Mesodermal cell (in vitro differentiated cells): ENCODE results near the gene GRAMD1C.
"Not testable (repeated sequence)": the region's sequence is repeated elsewhere in the genome, so short reads cannot be mapped to it uniquely, and the experiment has no call there.

ENCODE experiments used
- H3K27ac ChIP-seq: 2 replicates; pipeline ENCODE4 v1.7.0; 2013; ENCODE audit warnings: mild to moderate bottlenecking, low read depth, low read length, moderate library complexity; ENCODE audit not compliant: severe bottlenecking
- H3K36me3 ChIP-seq: 2 replicates; pipeline ENCODE4 v1.7.1; 2013; ENCODE audit warnings: mild to moderate bottlenecking, low read length, moderate library complexity; ENCODE audit not compliant: control insufficient read depth, insufficient read depth
- H3K4me1 ChIP-seq: one replicate; pipeline ENCODE4 v1.7.1; 2013; ENCODE audit warnings: mild to moderate bottlenecking, low read length; ENCODE audit not compliant: insufficient read depth, control insufficient read depth, poor library complexity, severe bottlenecking
- H3K4me3 ChIP-seq: 2 replicates; pipeline ENCODE4 v1.7.0; 2013; ENCODE audit warnings: low read length, control low read depth, mild to moderate bottlenecking; ENCODE audit not compliant: insufficient read depth, poor library complexity, severe bottlenecking; ENCODE audit errors: extremely low read depth
- H3K9me3 ChIP-seq: 2 replicates; pipeline ENCODE4 v1.7.1; 2013; ENCODE audit warnings: mild to moderate bottlenecking, low read length, moderate library complexity; ENCODE audit not compliant: control insufficient read depth
- WGBS, 2 experiments: methylation state at CpG; one replicate each; pipeline ENCODE4 v1.1.5; 2013; ENCODE audit warnings: missing lambda C conversion rate in 2 of 2; ENCODE audit not compliant: insufficient coverage in 2 of 2; 5-methylcytosine and 5-hydroxymethylcytosine counted together

GRAMD1C gene

DNA sequence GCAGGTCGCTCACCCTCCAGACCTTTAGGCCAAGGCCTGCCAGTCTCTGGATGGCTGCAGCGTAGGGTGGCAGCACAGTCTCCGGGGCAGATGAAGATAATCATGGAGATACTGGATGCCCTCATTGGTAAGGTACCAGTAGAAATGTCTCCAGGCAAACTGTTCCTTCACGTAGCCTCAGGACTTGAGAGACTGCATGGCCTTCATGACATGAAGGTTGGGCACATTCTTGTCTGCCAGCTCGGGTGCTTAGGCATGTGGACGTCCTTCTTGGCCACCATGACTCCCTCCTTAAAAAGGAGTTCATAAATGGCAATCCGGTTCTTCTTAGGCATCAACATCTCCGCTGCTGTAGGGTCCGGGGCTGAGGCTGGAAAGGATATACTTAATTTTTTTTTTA is 11.8 kb downstream of the GRAMD1C start:
- H3K4me3 ChIP-seq, H3K36me3 ChIP-seq, H3K27ac ChIP-seq, H3K9me3 ChIP-seq, H3K4me1 ChIP-seq: not testable (repeated sequence)
- 82% methylated on average over 3 of the region's 9 CpGs; no CpG with 5 or more reads in 1 of the 2 experiments for WGBS, 2 experiments

DNA sequence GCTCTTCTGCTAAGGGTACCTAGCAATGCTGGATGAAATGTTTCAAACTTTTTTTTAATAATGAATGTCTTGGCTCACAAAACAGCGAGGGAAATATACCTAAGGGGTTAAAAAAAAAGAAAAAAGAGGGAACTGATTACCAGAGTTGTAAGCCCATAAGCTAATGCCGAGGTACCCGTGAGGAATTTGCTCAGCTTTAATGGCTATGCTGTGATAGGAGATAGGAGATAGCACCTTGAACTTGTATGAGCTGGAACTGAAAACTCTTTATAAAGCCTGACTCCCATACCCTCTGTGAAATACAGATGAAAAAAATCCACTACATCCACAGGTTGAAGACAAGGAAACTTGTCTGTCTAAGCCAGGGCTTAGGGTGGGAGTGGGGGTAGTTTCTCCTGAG is 13.9 kb downstream of the GRAMD1C start:
- H3K36me3 ChIP-seq, result no peaks in the 10 kb centered on the region
- H3K4me3 ChIP-seq, result no peak overlapping the region
- H3K9me3 ChIP-seq, result no peaks in the 10 kb centered on the region
- WGBS, 2 experiments, result 79 to 86% methylated on average over 2 to 3 of the region's 3 CpGs
- H3K27ac ChIP-seq, result no peak overlapping the region
- no peaks in the 10 kb centered on the region for H3K4me1 ChIP-seq

GRCh38 chr3:113867506-113867905 is 28.9 kb downstream of the GRAMD1C start:
- H3K4me1 ChIP-seq, result no peaks in the 10 kb centered on the region
- H3K36me3 ChIP-seq, result no peaks in the 10 kb centered on the region
- H3K27ac ChIP-seq, result no peak overlapping the region
- H3K4me3 ChIP-seq, result no peak overlapping the region
- H3K9me3 ChIP-seq, result no peaks in the 10 kb centered on the region
- WGBS, 2 experiments, result 87 to 100% methylated on average over 1 to 4 of the region's 4 CpGs

DNA sequence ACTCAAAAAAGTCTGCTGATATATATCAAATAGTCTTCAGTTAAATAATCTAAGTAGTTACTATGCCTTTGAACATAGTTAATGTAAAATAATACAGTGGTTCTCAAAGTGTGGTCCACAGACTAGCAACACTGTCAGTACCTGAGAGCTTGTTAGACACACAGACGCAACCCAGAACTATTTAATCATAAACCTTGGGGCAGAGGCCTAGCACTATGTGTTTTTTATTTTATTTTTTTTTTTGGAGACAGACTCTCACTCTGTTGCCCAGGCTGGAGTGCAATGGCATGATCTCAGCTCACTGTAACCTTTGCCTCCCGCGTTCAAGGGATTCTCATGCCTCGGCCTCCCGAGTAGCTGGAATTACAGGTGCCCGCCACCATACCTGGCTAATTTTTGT is 34.7 kb downstream of the GRAMD1C start:
- no peaks in the 10 kb centered on the region for H3K4me1 ChIP-seq
- no peaks in the 10 kb centered on the region for H3K36me3 ChIP-seq
- no peak overlapping the region for H3K27ac ChIP-seq
- WGBS, 2 experiments, result 93% methylated on average over 4 of the region's 6 CpGs; no CpG with 5 or more reads in 1 of the 2 experiments
- no peak overlapping the region for H3K4me3 ChIP-seq
- H3K9me3 ChIP-seq, result no peaks in the 10 kb centered on the region

DNA sequence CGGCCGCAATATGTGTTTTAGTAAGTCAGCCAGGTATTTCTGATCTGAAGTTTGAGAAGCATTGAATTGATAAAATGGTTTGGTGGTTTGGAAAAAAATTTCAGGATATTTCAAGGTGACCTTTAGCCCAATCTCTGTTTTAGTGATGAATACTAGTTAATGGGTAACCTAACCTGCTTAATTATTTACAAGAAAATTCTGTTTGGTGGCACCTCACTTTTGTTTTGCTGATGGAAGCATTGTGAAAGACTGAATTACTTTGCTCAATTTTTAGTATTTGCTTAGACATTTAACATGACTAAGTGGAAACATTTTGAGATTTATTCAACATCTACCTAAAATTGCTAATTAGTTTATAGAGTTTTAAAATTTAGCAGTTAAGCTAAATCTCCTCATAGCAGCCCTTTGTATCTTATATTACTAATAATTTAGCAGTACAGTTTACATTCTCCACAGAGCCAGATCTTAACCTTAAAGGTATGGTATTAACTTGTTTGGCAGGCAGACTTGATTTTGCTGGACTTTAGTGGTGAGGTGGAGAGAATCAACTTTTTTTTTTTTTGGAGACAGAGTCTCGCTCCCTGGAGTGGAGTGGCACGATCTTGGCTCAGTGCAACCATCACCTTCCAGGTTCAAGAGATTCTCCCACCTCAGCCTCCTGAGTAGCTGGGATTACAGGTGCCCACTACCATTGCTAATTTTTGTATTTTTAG is 35.4 kb downstream of the GRAMD1C start:
- 93 to 100% methylated on average over 2 to 3 of the region's 4 CpGs for WGBS, 2 experiments

DNA sequence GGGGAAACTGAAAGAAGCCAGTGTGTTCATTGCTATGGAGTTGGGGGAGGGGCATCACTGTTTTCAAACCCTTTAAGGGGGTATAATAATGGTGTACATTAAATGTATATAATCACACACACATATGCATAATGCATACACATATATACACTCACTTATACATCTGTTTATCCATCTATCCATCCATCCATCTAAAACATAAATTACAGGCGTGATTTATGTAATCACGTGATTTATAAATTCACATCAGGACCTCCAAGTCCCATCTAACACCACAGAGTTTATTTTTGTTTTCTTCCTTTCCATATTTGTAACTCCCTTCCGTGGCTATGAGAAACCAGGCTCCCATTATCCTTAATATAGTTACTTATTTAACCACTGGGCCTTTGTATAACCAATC is 39.8 kb downstream of the GRAMD1C start:
- Histone ChIP-seq H3K9me3 (no peaks in the 10 kb centered on the region), H3K4me3 (no peak overlapping the region), H3K36me3 (no peaks in the 10 kb centered on the region), H3K27ac (no peak overlapping the region), H3K4me1 (no peaks in the 10 kb centered on the region)
- WGBS, 2 experiments, result 91% methylated on average over 3 of the region's 3 CpGs

More for the DNA sequence above, 35.4 kb downstream of the GRAMD1C start:
- no peaks in the 10 kb centered on the region for H3K9me3 ChIP-seq
- H3K36me3 ChIP-seq, result no peaks in the 10 kb centered on the region
- no peaks in the 10 kb centered on the region for H3K4me1 ChIP-seq
- no peak overlapping the region for H3K27ac ChIP-seq
- H3K4me3 ChIP-seq, result no peak overlapping the region

DNA sequence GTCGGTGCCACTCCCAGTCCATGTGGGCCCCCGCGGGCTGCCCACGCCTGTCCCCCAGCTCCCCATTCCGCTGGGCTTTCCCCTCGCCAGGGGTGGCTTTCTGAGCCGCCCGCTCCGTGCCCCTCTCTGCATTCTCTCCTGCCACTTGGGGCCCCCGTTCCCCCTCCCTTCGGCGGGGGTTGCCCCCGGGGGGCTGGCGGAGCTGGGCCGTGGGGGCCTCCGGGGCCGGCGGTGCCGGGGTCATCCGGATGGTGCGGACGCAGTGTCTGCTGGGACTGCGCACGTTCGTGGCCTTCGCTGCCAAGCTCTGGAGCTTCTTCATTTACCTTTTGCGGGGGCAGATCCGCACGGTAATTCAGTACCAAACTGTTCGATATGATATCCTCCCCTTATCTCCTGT is 46.5 kb downstream of the GRAMD1C start:
- H3K36me3 ChIP-seq, result no peaks in the 10 kb centered on the region
- 95 to 98% methylated on average over 15 to 27 of the region's 30 CpGs for WGBS, 2 experiments
- no peaks in the 10 kb centered on the region for H3K9me3 ChIP-seq
- H3K27ac ChIP-seq, result no peak overlapping the region
- no peaks in the 10 kb centered on the region for H3K4me1 ChIP-seq
- H3K4me3 ChIP-seq, result no peak overlapping the region

GRCh38 chr3:113890256-113890900 is 51.8 kb downstream of the GRAMD1C start:
- Histone ChIP-seq H3K9me3 (no peaks in the 10 kb centered on the region), H3K4me1 (no peaks in the 10 kb centered on the region), H3K27ac (no peak overlapping the region), H3K36me3 (no peaks in the 10 kb centered on the region), H3K4me3 (no peak overlapping the region)
- 82 to 84% methylated on average over 5 of the region's 8 CpGs for WGBS, 2 experiments

- H3K27ac ChIP-seq, result no peak overlapping the region
- peaks cover 8% of the 10 kb centered on the region for H3K4me1 ChIP-seq
- 87 to 90% methylated on average over 3 of the region's 4 CpGs for WGBS, 2 experiments
- H3K9me3 ChIP-seq, result no peaks in the 10 kb centered on the region
- no peaks in the 10 kb centered on the region for H3K36me3 ChIP-seq
- no peak overlapping the region for H3K4me3 ChIP-seq
These were observed 56.3 kb downstream of the GRAMD1C start for GRCh38 chr3:113894927-113895326.

DNA sequence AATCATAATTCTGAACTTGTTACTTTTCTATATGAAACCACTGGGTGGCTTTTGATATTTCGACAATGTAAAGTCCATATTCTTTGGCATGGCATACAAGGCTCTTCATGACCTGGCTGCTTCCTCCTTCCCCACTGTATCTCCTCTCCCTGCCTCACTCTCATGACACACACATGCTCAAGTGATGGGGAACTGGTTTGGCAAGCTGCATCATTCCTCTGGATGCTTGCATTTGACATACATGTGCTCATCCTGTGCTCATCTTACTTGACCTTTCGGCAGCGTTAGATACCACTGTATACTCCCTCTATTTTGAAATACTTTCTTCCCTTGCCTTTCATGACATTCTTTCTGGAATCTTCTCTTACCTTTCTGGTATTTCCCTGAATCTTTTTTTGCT is 57.4 kb downstream of the GRAMD1C start:
- Histone ChIP-seq H3K4me3 (no peak overlapping the region), H3K4me1 (peaks cover 8% of the 10 kb centered on the region), H3K27ac (no peak overlapping the region), H3K9me3 (no peaks in the 10 kb centered on the region), H3K36me3 (no peaks in the 10 kb centered on the region)
- 91 to 94% methylated on average over 2 to 3 of the region's 3 CpGs for WGBS, 2 experiments

DNA sequence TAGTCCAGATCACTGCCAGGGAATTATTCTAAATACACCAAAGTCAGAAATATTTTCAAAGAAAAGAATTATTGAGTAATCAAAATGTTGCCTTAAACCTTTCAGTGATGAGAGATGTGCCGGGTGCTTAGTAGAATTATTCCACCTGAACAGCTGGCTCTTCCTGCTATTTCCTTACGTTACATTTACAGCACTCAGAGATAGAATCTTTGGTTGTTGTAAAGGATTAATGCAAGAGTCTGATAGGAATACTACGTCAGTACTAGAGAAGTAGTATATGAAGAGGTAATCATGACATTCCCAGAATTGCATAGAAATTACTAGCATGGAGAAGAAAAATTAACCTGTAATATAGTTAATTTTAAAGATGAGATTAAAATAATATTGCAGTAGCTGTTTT is 58.3 kb downstream of the GRAMD1C start:
- WGBS, 2 experiments, result no CpG with 5 or more reads among the region's 3 CpGs
- H3K4me1 ChIP-seq, result peaks cover 8% of the 10 kb centered on the region
- H3K4me3 ChIP-seq, result no peak overlapping the region
- no peak overlapping the region for H3K27ac ChIP-seq
- H3K9me3 ChIP-seq, result no peaks in the 10 kb centered on the region
- H3K36me3 ChIP-seq, result no peaks in the 10 kb centered on the region
